ENCODE measurements around the gene CABCOCO1.

- TF ChIP-seq CTCF (conservative IDR thresholded peaks at IDR 0.05 in 1 of 2, IDR thresholded peaks at IDR 0.05 in 1 of 2; ENCODE audit: extremely low read depth in 1 of 2, insufficient read depth in 1 of 2, low read depth in 1 of 2, low read length in 2 of 2), result no peak
- TF ChIP-seq EZH2 (IDR thresholded peaks at IDR 0.05; ENCODE audit: borderline replicate concordance, low read length), result no peak
These were observed 99.1 kb downstream of the CABCOCO1 start for GRCh38 chr10:61761825-61762217.

All from mammary epithelial cell (primary cell).